DMS114 treated with DMSO at 0.1 percent for 48 hours (cell line): ENCODE results near the gene MRGPRX2.
A peak's percentile ranks its signal among the peaks of the same experiment; 100 is the strongest.

Source experiments
- DNase-seq: peaks from one replicate; lab custom pipeline; 2025; ENCODE audit not compliant: unreplicated experiment; lab: John Stamatoyannopoulos, UW

MRGPRX2 gene

DNA sequence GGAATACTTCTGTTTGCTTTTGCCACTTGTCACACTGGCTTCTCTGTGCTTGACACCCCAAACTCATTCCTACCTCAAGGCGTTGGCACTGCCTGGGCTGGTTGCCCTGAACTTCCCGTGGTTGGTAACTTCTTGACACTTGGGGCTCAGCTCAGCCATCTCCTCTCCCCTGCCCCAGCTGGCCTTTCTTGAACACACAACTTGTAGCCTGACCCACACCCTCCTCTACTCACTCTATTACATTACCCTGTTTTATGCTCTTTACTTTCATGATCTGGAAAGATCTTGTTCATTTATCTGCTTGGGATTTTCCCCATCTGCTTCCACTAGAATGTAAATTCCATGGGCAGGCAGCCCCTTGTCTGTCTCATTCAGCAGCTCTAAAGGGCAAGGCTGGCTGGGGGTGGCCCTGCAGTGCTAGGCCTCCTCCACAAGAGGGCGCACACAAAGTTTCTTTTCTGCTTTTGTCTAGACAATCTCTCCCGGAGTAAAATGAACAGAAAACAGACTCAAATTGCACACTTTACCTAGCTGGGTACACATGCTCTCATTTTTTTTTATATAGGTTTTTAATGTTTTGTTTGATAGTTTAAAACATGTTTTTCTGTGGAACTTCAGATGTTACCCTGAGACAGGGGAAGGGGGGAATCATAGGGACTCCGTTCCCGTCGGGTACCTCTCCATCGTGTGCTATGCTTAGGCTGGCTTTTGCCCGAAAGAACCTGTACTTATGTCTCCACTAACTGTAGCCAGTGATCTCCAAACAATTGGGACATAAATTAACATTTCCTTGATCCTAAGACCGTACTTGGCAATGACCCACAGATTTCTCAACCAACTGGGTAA lies 16.4 kb upstream of the MRGPRX2 start:
- peak; percentile 14 for DNase-seq

DNA sequence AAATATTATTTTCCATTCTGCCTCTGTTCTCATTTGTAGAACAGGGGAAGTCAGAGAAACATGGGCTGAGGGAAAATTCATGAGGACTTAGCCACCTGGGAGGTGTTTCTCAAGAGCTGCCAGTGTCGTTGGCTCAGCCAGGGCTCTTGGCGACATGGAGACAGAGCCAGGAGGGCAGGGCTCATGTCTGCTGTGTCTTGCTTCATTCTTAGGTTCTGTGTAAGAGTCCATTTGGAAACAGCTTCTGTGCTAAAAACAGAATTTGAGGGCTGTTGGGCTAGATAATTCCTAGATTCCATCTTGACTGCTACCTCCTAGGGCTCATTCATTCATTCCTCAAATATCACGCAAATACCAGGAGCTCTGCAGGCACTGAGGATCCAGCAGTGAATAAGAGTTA lies 15.1 kb upstream of the MRGPRX2 start:
- no peak for DNase-seq

DNA sequence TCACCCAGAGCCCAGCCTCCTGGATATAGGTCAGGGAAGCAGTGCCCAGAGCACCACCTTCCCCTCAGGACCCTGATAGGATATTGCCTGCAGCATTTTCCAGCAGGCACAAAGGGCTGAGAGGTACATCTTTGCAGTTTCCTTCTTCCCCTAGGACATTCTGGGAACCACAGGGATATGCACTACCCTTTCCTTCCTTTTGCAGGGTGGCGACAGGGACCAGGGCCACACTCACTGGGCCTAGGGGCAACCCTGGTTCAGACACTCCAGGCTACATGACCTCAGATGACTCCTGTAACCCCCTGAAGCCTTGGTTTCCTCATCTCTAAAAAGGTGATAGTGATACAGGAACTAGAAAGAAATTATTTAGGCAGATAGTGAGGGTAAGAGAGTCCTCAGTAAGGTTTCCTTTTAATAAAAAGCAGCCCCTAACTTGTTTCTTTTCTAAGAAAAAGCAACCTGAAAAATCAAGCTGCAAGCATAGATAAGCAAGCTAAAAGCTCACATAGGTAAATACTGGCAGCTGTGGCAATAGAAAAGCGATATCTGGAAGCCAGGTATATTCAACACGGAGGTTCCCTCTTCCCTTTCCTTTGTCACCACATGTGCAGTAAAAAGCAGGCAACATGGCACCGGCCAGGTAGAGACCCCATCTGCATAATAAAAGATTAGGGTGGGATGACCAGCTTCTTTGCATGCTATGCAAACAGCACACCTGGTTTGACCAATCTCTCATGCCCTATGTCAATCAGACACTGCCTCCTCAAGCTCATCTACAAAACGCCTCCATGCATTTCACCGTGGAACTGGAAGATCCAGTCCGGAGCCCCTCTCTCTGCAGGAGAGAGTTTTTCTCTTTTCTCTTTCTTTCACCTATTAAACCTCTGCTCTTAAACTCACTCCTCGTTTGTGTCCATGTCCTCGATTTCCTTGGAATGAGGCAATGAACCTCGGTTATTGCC lies 13.2 kb upstream of the MRGPRX2 start:
- DNase-seq: no peak

DNA sequence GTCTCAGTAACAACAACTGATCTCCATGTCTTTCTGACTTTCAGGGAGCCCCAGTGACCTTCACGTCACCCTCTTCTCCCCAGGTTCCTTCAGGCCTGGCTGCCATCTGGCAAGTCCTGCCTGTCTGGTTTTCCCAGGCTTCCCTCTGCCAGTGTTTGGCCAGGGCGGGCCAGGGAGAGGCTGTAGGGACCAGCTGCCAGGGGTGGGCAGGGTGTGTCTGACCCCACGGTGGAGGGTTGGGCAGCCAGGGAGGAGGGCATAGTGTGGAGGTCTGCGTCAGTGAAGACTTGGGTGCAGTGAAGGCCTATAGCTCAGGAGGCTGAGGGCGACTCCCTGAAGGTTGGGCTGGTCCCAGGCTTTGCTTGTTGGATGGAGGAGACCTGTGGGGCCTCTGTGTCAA lies 11.9 kb upstream of the MRGPRX2 start:
- DNase-seq: no peak

DNA sequence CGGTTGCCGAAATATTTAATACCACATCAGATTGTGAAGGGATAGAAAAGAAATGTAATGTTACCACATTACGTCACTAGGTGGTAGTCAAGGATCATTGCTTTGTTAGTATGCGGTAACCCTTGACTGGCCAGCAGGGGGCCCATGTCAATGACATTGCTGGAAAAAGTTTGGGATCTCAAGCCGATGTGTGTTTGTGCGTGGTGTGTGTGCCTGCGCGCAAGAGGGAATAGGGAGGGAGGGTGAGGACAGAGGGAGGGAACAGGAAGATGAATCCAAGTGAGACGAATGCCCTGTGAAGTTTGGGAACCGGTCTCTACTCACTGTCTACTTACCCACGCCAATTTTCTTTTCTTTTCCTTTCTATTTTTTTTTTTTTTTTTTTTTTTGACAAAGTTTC lies 10.7 kb upstream of the MRGPRX2 start:
- DNase-seq: peak; percentile 82

DNA sequence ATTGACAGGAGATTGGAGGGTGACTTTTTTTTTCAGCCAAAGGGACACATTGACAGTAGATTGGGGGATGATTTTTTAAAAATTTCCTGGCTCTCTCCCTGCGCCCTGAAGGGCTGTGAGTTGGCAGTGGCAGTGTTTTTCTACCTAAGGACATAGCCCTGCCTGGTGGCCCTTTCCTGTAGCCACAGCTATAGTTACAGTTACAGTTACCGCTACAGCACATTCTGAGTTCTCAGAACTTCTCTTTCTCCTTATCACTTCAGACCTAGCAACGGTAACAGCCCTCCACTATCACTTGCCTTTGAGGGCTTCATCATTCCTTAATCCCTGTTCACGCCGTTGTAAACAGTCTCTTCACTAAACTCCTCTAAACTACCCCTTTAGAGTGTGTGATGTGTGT lies 684 bp downstream of the MRGPRX2 start:
- no peak for DNase-seq

DNA sequence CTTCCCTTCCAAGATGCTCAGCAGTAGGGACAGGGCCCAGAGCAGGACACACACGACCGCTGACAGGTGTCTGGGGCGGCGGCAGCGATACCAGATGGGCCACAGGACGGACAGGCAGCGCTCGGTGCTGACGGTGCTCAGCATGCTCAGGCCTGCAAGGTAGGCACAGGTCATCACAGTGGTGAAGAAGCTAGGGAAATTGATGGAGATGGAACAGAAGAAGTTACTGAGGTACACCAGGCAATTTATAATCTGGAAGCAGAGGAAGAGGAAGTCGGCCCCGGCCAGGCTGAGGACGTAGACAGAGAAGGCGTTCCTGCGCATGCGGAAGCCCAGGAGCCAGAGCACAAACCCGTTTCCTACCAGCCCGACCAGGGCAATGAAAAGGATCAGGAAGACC lies 4.6 kb downstream of the MRGPRX2 start:
- DNase-seq: no peak

DNA sequence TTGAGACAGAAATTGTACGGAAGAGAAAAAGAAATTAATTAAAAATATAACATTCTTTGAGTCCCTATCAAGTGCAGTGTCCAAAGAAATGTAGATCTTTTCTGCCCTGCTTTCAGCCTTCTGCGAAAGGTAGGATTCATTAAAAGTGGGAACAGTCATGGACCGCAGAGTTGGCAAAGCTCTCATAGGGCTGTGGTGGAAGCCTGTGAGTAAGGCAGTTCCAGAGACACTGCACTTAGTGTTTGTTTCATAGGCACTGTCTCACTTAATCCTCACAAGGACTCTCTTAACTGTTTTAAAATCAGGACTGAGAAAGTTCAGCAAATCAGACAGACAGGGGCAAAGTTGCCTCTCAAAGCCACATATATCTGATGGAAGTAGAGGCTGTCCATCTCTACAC lies 5.5 kb downstream of the MRGPRX2 start:
- no peak for DNase-seq

DNA sequence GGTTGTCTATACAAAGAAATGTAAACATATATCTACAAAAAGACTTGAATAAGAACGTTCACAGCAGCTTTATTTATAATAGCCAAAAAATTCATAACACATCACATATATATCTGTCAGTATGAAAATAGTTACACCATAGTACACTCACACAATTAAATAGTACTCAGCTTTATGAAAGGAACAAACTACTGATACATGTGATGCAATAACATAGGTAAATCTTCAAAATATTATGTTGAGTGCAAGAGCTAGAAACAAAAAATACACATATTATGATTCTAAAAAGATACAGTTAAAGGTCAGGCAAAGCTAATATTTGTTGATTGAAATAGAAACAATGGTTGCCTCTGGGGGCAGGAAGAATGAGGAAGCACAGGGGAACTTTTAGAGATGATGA lies 6.6 kb downstream of the MRGPRX2 start:
- no peak for DNase-seq

DNA sequence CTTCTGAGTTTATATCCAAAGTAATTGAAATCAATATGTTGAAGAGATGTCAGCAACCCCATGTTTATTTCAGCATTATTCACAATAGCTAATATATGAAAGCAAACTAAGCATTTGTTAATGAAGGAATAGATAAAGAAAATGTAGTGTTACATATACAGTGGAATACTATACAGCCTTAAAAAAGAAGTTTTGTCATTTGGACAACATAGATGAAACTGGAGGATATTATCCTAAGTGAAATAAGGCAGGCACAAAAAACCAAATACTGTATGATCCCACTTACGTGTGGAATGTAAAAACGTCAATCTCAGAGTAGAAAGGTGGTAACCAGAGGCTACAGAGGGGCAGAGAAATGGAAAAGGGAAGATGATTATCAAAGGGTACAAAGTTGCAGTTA lies 10.2 kb downstream of the MRGPRX2 start:
- DNase-seq: no peak

DNA sequence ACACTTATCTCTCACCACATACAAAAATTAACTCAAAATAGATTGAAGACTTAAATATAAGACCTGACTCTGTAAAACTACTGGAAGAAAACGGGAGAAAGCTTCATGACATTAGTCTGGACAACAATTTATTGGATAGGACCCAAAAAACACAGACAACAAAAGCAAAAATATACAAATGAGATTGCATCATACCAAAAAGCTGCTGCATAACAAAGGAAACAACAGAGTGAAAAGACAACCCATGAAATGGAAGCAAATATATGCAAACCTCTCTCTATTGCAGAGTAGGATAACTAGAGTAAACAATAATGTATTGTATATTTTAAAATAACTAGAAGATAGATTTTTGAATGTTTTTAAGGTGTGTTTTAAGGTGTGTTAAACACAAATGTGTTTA lies 11.2 kb downstream of the MRGPRX2 start:
- DNase-seq: no peak

DNA sequence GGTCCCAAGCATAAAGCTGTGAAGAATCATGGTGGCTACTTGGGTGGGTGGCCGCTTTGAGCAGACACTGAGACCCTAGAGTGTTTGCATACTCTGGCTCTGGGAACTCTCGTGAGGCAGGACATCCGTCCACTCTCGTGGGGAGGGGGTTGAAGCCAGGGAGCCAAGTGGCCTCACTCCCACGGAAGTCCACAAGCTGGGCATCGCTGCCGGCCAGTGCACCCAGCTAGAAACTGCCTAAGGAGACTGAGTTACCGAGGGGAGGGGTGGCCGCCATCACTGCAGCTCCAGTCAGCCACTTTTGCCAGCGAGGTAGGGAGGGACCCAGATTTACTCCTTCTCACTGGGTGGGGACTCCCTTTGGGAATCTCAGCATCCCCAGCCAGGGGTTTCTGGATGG lies 20.5 kb downstream of the MRGPRX2 start:
- DNase-seq: no peak

DNA sequence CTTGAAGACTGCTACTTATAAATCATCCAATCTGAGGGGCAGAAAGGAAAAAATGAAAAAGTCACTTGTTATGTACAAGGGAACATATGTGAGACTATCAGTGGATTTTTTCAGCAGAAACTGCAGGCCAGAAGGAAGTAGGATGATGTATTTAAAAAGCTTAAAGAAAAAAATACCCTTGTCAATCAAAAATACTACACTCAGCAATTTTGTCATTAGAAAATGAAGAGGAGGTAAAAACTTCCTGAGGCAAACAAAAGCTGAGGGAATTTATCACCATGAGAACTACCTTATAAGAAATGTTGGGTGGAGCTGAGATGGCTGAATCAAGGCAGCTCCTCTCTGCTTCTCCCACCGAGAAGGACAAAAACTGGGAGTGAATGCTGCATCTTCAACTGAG lies 21.1 kb downstream of the MRGPRX2 start:
- DNase-seq: no peak

DNA sequence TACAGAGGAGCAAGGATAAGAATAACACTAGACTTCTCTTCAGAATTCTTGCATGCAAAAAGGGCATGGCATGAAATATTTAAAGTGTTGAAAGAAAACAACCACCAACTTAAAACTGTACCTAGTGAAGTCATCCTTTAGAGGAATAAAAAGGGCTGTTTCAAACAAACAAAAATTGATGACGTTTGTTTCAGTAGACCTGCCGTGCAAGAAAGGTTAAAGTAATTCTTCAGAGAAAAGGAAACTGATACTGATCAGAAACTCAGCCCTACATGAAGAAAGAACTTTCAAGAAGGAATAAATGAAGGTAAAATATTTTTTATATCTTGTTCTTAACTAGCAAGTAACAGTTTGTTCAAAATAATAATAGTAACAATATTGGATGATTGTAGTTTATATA lies 27.5 kb downstream of the MRGPRX2 start:
- no peak for DNase-seq

DNA sequence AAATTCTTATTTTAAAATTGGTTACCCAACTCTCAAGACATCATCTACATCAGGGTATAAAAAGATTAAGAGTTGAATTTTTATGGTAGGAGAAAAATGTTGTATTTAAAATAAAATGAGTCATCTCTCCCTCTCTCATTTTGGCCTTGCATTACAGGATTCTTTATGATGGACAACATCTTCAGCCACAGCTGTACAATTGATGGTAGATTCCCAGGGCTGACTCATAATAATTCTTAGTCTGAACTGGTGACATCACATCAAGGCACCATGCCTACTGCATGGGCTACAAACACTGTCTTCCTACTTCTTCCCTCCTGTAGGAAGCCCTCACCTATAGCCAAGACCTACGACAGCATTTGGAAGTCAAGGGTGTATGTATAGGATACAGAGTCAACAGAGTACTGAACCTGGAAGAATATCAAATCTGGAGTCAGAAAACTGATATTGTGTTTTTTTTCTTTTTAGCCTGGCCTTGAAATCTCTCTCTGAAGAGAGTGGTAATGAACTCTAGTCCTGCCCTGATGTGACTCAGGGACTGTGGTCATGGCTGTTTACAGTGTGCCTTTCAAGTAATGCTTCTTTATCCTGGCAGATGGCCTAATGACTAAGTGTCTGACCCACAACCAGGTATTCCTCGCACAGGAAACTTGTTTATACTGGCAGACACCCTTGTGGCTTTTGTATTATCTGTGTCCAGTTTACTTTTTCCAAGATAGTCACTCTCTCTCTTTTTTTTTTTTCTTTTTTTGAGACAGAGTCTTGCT lies 32.5 kb downstream of the MRGPRX2 start:
- no peak for DNase-seq

DNA sequence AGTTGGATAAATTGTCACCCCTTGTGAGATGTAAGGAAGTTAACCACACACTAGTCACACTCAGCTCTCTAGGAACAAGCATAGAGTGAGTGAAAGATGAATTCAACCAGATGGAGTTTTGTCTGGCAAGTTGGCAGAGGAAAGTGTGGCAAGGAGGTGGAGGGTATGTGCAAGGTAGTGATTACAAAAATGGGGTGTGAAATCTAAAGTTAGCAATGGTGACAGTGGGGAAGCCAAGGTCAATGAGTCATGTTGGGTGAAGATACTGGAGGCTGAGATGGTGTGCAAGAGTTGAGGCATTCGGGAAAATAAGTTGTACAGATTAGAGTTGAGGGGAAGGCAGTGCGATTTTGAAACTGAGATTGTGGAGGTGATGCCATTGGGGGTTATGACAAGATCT lies 33.7 kb downstream of the MRGPRX2 start:
- no peak for DNase-seq

DNA sequence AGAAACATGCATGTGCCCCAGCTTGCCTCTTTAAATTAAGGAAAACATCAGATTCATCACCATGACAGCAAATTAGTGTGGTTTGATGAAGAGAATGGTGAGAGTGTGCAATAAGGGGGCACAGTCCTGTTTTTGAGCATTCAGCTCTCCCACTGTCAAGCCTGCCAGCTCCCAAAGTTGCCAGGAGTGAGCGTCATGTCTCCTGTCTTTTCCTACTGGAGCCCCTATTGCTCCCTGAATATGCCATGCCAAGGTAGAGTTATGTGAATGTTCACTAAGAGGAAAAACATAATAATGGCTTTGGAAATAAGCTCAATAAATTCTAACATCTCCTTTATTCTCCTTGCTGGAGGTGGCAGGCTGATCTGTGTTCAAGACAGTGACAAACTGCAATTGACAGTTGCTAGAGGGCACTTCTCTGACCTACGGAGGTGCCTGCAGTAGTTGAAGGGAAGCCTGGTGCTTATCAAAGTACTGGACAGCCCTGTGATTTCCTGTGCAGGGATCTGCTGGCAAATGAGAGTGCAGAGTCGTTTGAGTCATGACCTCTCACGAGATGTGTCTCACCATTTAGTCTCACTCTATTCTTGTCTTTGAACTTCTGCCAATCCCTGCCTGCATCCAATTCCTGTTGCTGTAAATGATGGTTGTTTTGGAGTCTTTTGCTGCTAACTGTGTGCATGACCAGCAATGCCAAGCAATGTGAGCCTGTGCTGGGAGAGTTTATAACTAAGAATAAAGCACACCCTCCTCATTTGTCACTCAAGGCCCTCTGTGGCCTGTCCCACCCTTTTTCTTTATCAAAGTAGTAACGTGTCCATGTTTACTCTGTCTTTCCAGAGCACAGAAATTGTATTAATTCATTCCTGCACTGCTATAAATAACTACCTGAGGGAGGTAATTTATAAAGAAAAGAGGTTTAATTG lies 34.8 kb downstream of the MRGPRX2 start:
- no peak for DNase-seq

DNA sequence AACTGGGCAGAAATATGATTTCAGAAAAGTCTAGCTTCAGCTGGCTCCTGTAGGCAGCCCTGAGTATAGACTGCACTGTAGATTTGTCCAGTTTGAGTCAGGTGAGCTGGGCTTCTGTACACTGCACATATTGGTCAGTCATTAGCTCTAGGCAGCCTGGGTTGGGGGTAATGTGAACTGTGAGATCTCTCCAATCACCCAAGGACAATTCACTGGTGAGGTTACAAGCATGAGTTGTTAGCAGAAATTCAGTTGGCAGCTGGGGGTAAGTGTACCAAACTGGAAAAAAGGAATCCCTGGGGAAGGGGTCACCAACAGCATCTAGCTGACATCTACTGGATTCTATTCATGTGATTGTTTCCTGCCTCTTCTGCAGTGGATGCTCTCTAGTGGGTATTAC lies 39.7 kb downstream of the MRGPRX2 start:
- no peak for DNase-seq

DNA sequence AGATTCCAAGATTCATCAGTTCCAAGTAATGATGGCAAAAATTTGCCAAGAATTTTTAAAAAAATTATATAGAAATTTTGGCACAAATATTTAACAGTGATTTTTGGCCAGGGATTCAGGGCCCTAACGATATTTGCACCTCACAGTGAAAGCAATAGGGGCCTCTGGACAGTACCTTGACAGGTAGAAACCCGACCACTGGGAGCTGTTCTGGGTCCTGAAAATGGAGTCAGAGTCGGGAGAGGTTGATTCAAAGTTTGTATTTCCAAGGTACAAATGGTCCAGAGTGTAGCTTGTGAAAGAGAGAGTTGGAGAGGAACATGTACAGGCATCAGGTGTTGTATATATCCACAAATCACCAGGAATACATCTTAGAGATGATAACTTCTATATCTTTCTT lies 41.6 kb downstream of the MRGPRX2 start:
- no peak for DNase-seq

DNA sequence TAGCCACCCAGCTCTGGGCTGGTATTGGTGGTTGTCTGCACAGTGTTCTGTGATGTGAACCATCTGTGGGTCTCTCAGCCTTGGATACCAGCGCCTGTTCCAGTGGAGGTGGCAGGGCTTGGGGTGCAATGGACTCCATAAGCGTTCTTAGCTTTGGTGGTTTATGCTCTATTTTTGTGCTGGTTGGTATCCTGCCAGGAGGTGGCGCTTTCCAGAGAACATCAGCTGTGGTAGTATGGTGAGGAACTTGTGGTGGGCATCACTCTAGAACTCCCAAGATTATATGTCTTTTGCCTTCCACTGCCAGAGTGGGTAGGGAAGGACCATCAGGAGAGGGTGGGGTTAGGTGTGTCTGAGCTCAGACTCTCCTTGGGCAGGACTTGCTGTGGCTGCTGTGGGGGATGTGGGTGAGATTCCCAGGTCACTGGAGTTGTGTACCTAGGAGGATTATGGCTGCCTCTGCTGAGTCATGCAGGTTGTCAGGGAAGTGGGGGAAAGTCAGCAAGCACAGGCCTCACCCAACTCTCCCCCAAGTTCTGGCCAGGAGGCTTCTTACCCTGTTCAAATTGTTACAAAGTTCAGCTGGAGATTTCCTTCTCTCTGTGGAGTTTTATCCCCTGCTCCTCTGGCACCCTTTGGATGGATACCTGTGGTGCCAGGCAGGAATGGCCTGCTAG lies 47.2 kb downstream of the MRGPRX2 start:
- no peak for DNase-seq
